Mucosa of gallbladder (tissue), 1 donor: ENCODE results near the gene AGER. TPM values are rescaled to one million over a fixed set of nuclear protein-coding genes. Genes with fewer than 3 reads are reported as not detected.

Experiments
- DNase-seq: peaks from one replicate; pipeline ENCODE4 v3.0.0-alpha.2; 2020; ENCODE audit warnings: low spot score
- total RNA-seq: library from RNA; stranded (reverse); gene quantifications from one replicate; pipeline ENCODE4 v1.2.1, GENCODE V29; 2021
- donor health status: DM: no; HTN: no; CAD: no.

AGER gene
- total RNA-seq, 1 donor from 2014 or later, result 11.8 TPM

GRCh38 chr6:32168807-32169591 lies 15.1 kb downstream of the AGER start:
- no peak for DNase-seq

GRCh38 chr6:32168350-32168749 lies 15.7 kb downstream of the AGER start:
- DNase-seq, result no peak

GRCh38 chr6:32167761-32168262 lies 16.2 kb downstream of the AGER start:
- no peak for DNase-seq

GRCh38 chr6:32167154-32167760 lies 16.8 kb downstream of the AGER start:
- DNase-seq, result no peak

GRCh38 chr6:32166411-32167061 lies 17.5 kb downstream of the AGER start:
- DNase-seq, result no peak

- no peak for DNase-seq
Observed at GRCh38 chr6:32164295-32164694, 19.8 kb downstream of the AGER start, which contains the start of gene EGFL8. Gene EGFL8, plus strand, starts transcription at chr6:32164595. Its CDS starts 1,571 bp downstream, at chr6:32166166.

- no peak for DNase-seq
Observed at GRCh38 chr6:32163559-32164258, 20.3 kb downstream of the AGER start.

- DNase-seq, result no peak
Observed at GRCh38 chr6:32158052-32158451, 26.0 kb downstream of the AGER start.

GRCh38 chr6:32156891-32157290 lies 27.2 kb downstream of the AGER start:
- DNase-seq, result no peak

GRCh38 chr6:32154514-32155161 lies 29.4 kb downstream of the AGER start:
- DNase-seq, result peak; percentile 69

- peak; percentile 84 for DNase-seq
Observed at GRCh38 chr6:32153564-32154513, 30.2 kb downstream of the AGER start, which contains the start of gene PPT2. Gene PPT2, plus strand, starts transcription at chr6:32154141. Its CDS starts 454 bp downstream, at chr6:32154595.

- no peak for DNase-seq
Observed at GRCh38 chr6:32152769-32153563, 31.1 kb downstream of the AGER start.

- DNase-seq, result no peak
Observed at GRCh38 chr6:32151863-32152768, 31.9 kb downstream of the AGER start, which contains the start of gene PRRT1. Gene PRRT1, minus strand, starts transcription at chr6:32151939. Its CDS starts 112 bp downstream, at chr6:32151827.

GRCh38 chr6:32151181-32151862 lies 32.7 kb downstream of the AGER start:
- DNase-seq, result no peak

- no peak for DNase-seq
Observed at GRCh38 chr6:32149932-32150870, 33.9 kb downstream of the AGER start.

GRCh38 chr6:32149092-32149755 lies 34.8 kb downstream of the AGER start:
- no peak for DNase-seq
